ENCODE data around the gene SERPINA10. TPM values are rescaled to one million over a fixed set of nuclear protein-coding genes. Genes with fewer than 3 reads are reported as not detected.
A peak's percentile ranks its signal among the peaks of the same experiment; 100 is the strongest.

The SERPINA10 gene
- total and polyA plus RNA-seq, 2 of the 13 experiments (the other 11 are each of a cell fraction or from before 2014, with no cell fraction given) = 20.1 to 20.2 TPM

- no peak for TF ChIP-seq NFYC (CRISPR knock-in tag; IDR thresholded peaks at IDR 0.05)
- TF ChIP-seq STAT6 (CRISPR knock-in tag; IDR thresholded peaks at IDR 0.05; ENCODE audit: borderline replicate concordance) = no peak
- no peak for TF ChIP-seq ZNF652 (CRISPR knock-in tag; IDR thresholded peaks at IDR 0.05; ENCODE audit: borderline replicate concordance, low read depth)
- TF ChIP-seq ZNF207 (IDR thresholded peaks at IDR 0.05; ENCODE audit: borderline replicate concordance) = no peak
- no peak for TF ChIP-seq ZNF234 (CRISPR knock-in tag; conservative IDR thresholded peaks at IDR 0.05)
- TF ChIP-seq ZNF770 (CRISPR knock-in tag; IDR thresholded peaks at IDR 0.05) = no peak
- TF ChIP-seq ZKSCAN8 (CRISPR knock-in tag; IDR thresholded peaks at IDR 0.05; ENCODE audit: borderline replicate concordance) = no peak
- TF ChIP-seq RARA (CRISPR knock-in tag; IDR thresholded peaks at IDR 0.05) = 0 out of 2 replicates have a peak, but pooled peaks have one; percentile 18
- TF ChIP-seq TSC22D2 (CRISPR knock-in tag; IDR thresholded peaks at IDR 0.05; ENCODE audit: borderline replicate concordance) = no peak
- TF ChIP-seq, protein P1, sequence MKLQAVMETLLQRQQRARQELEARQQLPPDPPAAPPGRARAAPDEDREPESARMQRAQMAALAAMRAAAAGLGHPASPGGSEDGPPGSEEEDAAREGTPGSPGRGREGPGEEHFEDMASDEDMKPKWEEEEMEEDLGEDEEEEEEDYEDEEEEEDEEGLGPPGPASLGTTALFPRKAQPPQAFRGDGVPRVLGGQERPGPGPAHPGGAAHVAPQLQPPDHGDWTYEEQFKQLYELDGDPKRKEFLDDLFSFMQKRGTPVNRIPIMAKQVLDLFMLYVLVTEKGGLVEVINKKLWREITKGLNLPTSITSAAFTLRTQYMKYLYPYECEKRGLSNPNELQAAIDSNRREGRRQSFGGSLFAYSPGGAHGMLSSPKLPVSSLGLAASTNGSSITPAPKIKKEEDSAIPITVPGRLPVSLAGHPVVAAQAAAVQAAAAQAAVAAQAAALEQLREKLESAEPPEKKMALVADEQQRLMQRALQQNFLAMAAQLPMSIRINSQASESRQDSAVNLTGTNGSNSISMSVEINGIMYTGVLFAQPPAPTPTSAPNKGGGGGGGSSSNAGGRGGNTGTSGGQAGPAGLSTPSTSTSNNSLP (IDR thresholded peaks at IDR 0.05; ENCODE audit: low read depth, low read length) = no peak
- 0 out of 2 replicates have a peak, but pooled peaks have one; percentile 34 for TF ChIP-seq MED1 (CRISPR knock-in tag; IDR thresholded peaks at IDR 0.05)
- TF ChIP-seq, protein P2, sequence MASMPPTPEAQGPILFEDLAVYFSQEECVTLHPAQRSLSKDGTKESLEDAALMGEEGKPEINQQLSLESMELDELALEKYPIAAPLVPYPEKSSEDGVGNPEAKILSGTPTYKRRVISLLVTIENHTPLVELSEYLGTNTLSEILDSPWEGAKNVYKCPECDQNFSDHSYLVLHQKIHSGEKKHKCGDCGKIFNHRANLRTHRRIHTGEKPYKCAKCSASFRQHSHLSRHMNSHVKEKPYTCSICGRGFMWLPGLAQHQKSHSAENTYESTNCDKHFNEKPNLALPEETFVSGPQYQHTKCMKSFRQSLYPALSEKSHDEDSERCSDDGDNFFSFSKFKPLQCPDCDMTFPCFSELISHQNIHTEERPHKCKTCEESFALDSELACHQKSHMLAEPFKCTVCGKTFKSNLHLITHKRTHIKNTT (CRISPR knock-in tag; IDR thresholded peaks at IDR 0.05) = no peak
- TF ChIP-seq HNF1B (CRISPR knock-in tag; IDR thresholded peaks at IDR 0.05) = 0 out of 2 replicates have a peak, but pooled peaks have one; percentile 20
- TF ChIP-seq, protein P3, sequence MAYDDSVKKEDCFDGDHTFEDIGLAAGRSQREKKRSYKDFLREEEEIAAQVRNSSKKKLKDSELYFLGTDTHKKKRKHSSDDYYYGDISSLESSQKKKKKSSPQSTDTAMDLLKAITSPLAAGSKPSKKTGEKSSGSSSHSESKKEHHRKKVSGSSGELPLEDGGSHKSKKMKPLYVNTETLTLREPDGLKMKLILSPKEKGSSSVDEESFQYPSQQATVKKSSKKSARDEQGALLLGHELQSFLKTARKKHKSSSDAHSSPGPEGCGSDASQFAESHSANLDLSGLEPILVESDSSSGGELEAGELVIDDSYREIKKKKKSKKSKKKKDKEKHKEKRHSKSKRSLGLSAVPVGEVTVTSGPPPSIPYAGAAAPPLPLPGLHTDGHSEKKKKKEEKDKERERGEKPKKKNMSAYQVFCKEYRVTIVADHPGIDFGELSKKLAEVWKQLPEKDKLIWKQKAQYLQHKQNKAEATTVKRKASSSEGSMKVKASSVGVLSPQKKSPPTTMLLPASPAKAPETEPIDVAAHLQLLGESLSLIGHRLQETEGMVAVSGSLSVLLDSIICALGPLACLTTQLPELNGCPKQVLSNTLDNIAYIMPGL (CRISPR knock-in tag; IDR thresholded peaks at IDR 0.05; ENCODE audit: borderline replicate concordance in 1 of 2, low read depth in 1 of 2) = peak in 1 of 2 experiments; percentile 19; a peak in 1 of 4 replicates
- TF ChIP-seq ZSCAN25 (CRISPR knock-in tag; IDR thresholded peaks at IDR 0.05) = no peak
- no peak for TF ChIP-seq ZNF180 (CRISPR knock-in tag; IDR thresholded peaks at IDR 0.05; ENCODE audit: borderline replicate concordance, low read depth)
- TF ChIP-seq, protein P4, sequence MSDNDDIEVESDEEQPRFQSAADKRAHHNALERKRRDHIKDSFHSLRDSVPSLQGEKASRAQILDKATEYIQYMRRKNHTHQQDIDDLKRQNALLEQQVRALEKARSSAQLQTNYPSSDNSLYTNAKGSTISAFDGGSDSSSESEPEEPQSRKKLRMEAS (IDR thresholded peaks at IDR 0.05) = peak; percentile 30; the same call in 1 of the 2 replicates
- no peak for TF ChIP-seq FOXC1 (CRISPR knock-in tag; IDR thresholded peaks at IDR 0.05; ENCODE audit: borderline replicate concordance)
These were observed 36.8 kb upstream of the SERPINA10 start (continued) for GRCh38 chr14:94329857-94330256.

All from HepG2 (cell line).